HG02571 (cell line): ENCODE results near the gene GNL1.
A peak's percentile ranks its signal among the peaks of the same experiment; 100 is the strongest.
"Not testable (repeated sequence)": the region's sequence is repeated elsewhere in the genome, so short reads cannot be mapped to it uniquely, and the experiment has no call there.

ENCODE experiments used
- ATAC-seq: cut with Tn5 transposase; IDR thresholded peaks from one replicate; pipeline ENCODE4 v1.9.1; 2021; ENCODE audit warnings: mild to moderate bottlenecking, moderate library complexity; ENCODE audit not compliant: unreplicated experiment

Gene GNL1

GRCh38 chr6:30533460-30534294 lies 22.6 kb downstream of the GNL1 start:
- no peak for ATAC-seq

- no peak for ATAC-seq
These were observed 26.3 kb downstream of the GNL1 start for GRCh38 chr6:30530014-30530413.

- not testable (repeated sequence) for ATAC-seq
These were observed 26.9 kb downstream of the GNL1 start for GRCh38 chr6:30529349-30529875.

- ATAC-seq = not testable (repeated sequence)
These were observed 29.8 kb downstream of the GNL1 start for GRCh38 chr6:30526444-30526843.

- ATAC-seq = not testable (repeated sequence)
These were observed 34.3 kb downstream of the GNL1 start for GRCh38 chr6:30521952-30522351.

GRCh38 chr6:30521082-30521481 lies 35.2 kb downstream of the GNL1 start:
- not testable (repeated sequence) for ATAC-seq

GRCh38 chr6:30520522-30520921 lies 35.8 kb downstream of the GNL1 start:
- ATAC-seq = no peak

- ATAC-seq = not testable (repeated sequence)
These were observed 37.7 kb downstream of the GNL1 start for GRCh38 chr6:30518505-30519145.

GRCh38 chr6:30517767-30518504 lies 38.4 kb downstream of the GNL1 start:
- not testable (repeated sequence) for ATAC-seq

GRCh38 chr6:30516754-30517076 lies 39.6 kb downstream of the GNL1 start:
- ATAC-seq = not testable (repeated sequence)

- peak; percentile 69 for ATAC-seq
These were observed 40.1 kb downstream of the GNL1 start for GRCh38 chr6:30515944-30516753.

GRCh38 chr6:30515106-30515505 lies 41.2 kb downstream of the GNL1 start:
- no peak for ATAC-seq

- no peak for ATAC-seq
These were observed 42.8 kb downstream of the GNL1 start for GRCh38 chr6:30513451-30513850.

GRCh38 chr6:30511169-30511546 lies 45.1 kb downstream of the GNL1 start:
- no peak for ATAC-seq

- no peak for ATAC-seq
These were observed 45.7 kb downstream of the GNL1 start for GRCh38 chr6:30510419-30511168.

- ATAC-seq = no peak
These were observed 47.2 kb downstream of the GNL1 start for GRCh38 chr6:30508890-30509736.

GRCh38 chr6:30507849-30508827 lies 48.2 kb downstream of the GNL1 start:
- no peak for ATAC-seq
